HG02763 (cell line): ENCODE results near the gene PTPRO.

Source experiments
- ATAC-seq: cut with Tn5 transposase; IDR thresholded peaks from one replicate; pipeline ENCODE4 v1.9.1; 2021; ENCODE audit warnings: mild to moderate bottlenecking, moderate library complexity; ENCODE audit not compliant: unreplicated experiment

The PTPRO gene

DNA sequence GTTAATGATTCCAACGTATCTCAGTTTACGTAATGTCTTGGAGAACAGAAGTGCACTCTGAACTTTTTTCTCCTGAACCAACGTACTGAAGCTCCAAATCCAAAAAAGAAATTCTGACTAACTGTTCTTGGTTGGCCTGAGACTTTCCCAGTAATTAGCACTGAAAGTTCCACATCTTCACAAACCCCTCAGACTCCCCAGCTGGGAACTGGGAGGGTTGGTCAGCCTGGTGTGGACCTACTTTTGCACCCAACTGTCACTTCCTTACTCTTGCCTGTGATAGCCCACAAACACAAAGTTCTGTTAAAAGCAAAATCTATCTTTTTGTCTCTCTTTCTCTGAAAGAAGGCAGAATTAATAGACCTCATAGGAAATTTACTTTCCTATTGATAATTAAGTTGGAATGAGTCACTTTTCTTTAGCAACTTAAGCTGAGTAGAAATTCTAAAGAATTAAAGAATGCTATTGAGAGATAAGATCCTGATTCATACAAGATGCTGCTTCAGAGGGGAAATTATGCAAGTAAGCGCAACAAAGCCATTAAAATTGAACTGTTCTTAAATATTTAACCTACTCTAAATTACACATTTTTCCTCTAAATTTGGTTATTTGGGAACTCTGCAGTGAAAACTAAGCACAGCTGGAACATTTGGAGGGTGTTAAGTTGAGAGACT, 311.8 kb downstream of the PTPRO start:
- no peak for ATAC-seq

DNA sequence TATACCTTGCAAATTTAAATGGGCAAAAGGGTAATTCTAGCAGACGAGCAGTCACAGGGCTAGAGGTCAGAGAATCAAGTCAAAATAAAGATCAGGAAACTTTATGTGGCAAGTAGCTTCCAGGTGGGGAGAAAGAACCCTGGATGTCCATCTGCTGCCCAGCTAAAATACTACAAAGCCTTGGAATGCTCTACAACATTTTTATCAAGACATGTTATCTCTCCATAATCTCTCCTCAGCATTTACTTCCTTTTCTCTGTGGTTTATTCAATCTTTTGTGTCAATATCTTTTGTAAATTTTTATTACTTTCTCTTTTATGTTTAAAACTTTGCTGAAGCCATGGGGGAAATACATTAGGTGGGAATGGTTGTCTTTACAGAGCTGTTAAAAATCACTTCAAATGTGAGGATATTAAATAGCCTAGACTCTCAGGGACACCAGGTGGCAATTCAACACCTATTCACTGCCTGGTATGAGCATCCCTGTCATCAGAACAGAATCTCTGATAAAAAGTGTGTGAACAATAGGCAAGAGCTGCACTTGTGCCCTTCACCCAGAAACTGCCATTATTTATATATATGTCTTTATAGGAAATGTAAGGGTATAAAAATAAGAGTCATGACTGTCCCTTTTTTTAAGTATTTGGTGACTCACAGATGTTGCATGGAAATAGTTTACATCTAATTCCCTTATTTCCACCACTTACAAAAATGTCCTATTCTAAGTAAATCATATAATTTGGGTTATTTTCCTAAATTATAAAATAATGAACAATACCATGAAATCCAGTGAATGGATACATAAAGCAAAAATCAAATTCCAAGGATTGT, 314.0 kb downstream of the PTPRO start:
- ATAC-seq = no peak

DNA sequence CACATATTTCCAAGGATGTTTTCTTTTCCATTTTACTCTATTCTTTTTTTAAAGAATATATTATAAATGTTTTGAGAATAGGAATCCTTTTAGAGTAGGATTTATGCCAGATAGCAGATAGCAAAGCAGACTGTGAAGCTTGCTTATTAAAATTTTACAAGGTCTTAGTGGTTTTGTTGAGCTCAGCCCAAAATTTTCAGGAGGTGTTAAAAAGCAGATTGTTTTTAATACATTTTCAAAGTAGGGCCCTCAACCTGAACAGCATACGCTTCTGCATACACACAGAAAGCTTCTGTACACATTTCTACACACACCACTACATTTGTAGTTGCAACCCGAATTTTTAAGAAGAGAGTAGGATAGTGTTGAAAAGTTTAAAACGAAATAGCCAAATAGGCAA, 315.9 kb downstream of the PTPRO start:
- ATAC-seq = no peak

DNA sequence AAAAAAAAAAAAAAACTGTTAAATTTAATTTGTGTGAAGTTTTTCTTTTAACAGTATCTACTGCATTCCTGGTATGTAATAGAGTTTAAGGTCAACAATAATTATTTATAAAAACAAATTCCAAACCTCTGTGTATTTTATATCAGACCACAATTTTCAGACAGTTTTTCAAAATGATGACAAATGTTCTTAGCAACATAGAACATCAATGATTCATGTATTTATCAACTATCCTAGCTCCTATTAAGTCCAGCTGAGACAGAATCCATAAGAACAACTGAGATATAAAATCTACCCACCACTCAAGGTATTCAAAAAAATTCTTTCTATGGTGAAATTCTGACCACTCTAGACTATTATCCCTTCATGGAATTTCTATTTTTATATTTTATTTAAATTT, 322.4 kb downstream of the PTPRO start:
- ATAC-seq = no peak

DNA sequence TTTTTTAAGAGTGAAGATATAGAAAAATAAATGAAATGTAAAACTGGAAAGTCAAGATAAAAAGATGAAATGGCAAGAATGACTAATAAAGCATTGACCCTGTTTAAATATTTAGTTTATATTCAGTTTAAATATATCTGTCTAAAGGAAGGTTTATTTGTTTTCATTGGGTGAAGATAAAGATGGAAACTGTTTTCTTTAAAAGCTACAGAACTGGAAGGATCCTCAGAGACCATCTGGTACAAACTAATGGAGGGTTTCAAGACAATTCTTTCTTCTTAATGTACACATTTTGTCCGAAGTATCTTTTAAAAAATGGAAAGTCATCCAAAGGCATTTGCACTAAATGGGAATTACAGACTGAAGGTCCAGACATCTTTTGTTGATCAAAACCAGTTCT, 324.3 kb downstream of the PTPRO start:
- no peak for ATAC-seq
